ENCODE data around the gene PRDM2.

PRDM2 gene

GRCh38 chr1:13820055-13820454, 120.1 kb downstream of the PRDM2 start:
- TF ChIP-seq CTCF (IDR thresholded peaks at IDR 0.05; ENCODE audit: low read depth, low read length, missing control alignments): no peak
- H3K4me3 ChIP-seq (ENCODE audit: low read depth, low read length): no peak overlapping the region
- in situ Hi-C loops (cut with HindIII; ENCODE audit: low sequenced_read_pairs): no loop called here
- no peak for DNase-seq (ENCODE audit: low read depth)

DNA sequence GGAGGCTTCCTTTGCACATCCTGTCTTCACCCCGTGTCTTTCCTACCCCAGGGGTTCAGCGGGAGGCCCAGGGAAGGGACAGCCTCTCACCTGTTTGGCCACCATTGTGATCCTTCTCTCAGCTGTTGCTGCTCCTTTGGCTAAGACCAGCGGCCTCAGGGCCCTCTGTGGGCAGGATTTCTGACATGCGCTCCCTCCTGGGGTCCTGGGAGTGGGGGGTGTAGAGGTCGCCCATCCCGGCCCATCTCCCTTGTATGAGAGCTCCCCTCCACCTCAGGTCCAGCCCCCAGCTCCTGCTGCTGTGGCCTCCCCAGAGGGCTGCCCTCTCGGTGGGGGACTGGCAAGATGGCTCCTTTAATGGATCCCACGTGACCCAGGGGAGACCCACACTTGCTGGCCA, 120.5 kb downstream of the PRDM2 start:
- in situ Hi-C loops (cut with HindIII; ENCODE audit: low sequenced_read_pairs): no loop called here
- no peak overlapping the region for H3K4me3 ChIP-seq (ENCODE audit: low read depth, low read length)
- no peak for TF ChIP-seq CTCF (IDR thresholded peaks at IDR 0.05; ENCODE audit: low read depth, low read length, missing control alignments)
- DNase-seq (ENCODE audit: low read depth): no peak

- no peak for DNase-seq (ENCODE audit: low read depth)
- H3K4me3 ChIP-seq (ENCODE audit: low read depth, low read length): no peak overlapping the region
- in situ Hi-C loops (cut with HindIII; ENCODE audit: low sequenced_read_pairs): no loop called here
- no peak for TF ChIP-seq CTCF (IDR thresholded peaks at IDR 0.05; ENCODE audit: low read depth, low read length, missing control alignments)
Observed at GRCh38 chr1:13823126-13823880, 123.3 kb downstream of the PRDM2 start.

GRCh38 chr1:13823936-13824335, 123.9 kb downstream of the PRDM2 start:
- in situ Hi-C loops (cut with HindIII; ENCODE audit: low sequenced_read_pairs): no loop called here

GRCh38 chr1:13824626-13825025, 124.6 kb downstream of the PRDM2 start:
- DNase-seq (ENCODE audit: low read depth): no peak
- in situ Hi-C loops (cut with HindIII; ENCODE audit: low sequenced_read_pairs): no loop called here
- no peak overlapping the region for H3K4me3 ChIP-seq (ENCODE audit: low read depth, low read length)
- no peak for TF ChIP-seq CTCF (IDR thresholded peaks at IDR 0.05; ENCODE audit: low read depth, low read length, missing control alignments)

More at GRCh38 chr1:13823936-13824335, 123.9 kb downstream of the PRDM2 start:
- H3K4me3 ChIP-seq (ENCODE audit: low read depth, low read length): no peak overlapping the region
- no peak for TF ChIP-seq CTCF (IDR thresholded peaks at IDR 0.05; ENCODE audit: low read depth, low read length, missing control alignments)
- DNase-seq (ENCODE audit: low read depth): no peak

DNA sequence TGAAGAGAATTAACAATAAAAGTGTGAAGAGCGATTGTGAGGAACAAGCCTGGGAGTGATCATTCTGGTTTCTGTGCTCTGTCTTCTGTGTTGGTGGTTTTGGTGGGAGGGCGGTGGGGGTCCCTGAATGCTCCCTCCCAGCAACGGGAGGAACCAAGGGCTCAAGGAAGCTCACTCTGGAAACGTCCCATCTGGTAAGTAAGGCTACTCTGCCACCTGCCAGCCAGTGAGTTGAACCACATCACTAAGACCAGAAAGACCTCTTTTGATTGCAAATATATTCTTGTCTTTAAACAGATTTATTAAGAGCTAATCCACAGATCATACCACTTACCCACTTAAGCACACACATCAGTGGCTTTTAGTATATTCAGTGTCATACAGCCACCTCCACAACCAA, 125.0 kb downstream of the PRDM2 start:
- no peak overlapping the region for H3K4me3 ChIP-seq (ENCODE audit: low read depth, low read length)
- in situ Hi-C loops (cut with HindIII; ENCODE audit: low sequenced_read_pairs): no loop called here
- TF ChIP-seq CTCF (IDR thresholded peaks at IDR 0.05; ENCODE audit: low read depth, low read length, missing control alignments): no peak
- DNase-seq (ENCODE audit: low read depth): no peak
